ENCODE measurements around the gene CCDC120. TPM values are rescaled to one million over a fixed set of nuclear protein-coding genes. Genes with fewer than 3 reads are reported as not detected.

Gene CCDC120
- polyA plus RNA-seq, 1 donor from 2014 or later, result 3.1 TPM

DNA sequence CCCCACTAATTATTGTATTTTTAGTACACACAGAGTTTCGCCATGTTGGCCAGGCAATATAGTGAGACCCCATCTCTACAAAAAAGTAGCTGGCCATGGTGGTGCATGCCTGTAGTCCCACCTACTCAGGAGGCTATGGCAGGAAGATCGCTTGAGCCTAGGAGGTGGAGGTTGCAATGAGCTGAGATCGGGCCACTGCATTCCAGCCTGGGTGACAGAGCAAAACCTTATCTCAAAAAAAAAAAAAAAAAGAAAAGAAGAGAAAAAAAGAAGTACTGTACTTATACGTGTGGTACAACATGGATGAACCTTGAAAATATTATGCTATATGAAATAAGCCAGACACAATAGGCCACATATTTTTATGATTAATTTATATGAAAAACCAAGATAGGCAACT lies 30.8 kb downstream of the CCDC120 start:
- Histone ChIP-seq H3K9me2 (ENCODE audit: insufficient read depth, low read length) (no peaks in the 10 kb centered on the region), H3K27me3 (ENCODE audit: insufficient read depth, low read depth, low read length) (no peaks in the 10 kb centered on the region), H4K20me1 (ENCODE audit: insufficient read depth) (no peaks in the 10 kb centered on the region), H3K9ac (ENCODE audit: low read length) (no peak overlapping the region), H3K9me3 (ENCODE audit: low read length) (no peaks in the 10 kb centered on the region), H3F3A (ENCODE audit: insufficient read depth, low read length, poor library complexity, severe bottlenecking) (no peaks in the 10 kb centered on the region), H2AFZ (ENCODE audit: low read depth, low read length) (no peak overlapping the region), H3K4me2 (ENCODE audit: low read length) (no peak overlapping the region), H3K27ac (ENCODE audit: low read length) (no peak overlapping the region), H3K79me2 (replicated peaks; ENCODE audit: insufficient read depth, low read length) (no peaks in the 10 kb centered on the region), H3K36me3 (ENCODE audit: insufficient read depth, low read length) (no peaks in the 10 kb centered on the region), H3K4me3 (ENCODE audit: low read length) (no peak overlapping the region)
- no peak for TF ChIP-seq EP300 (conservative IDR thresholded peaks at IDR 0.05; ENCODE audit: poor library complexity, severe bottlenecking)
- TF ChIP-seq MXI1 (conservative IDR thresholded peaks at IDR 0.05; ENCODE audit: poor library complexity, severe bottlenecking), result no peak
- no peak for TF ChIP-seq POLR2AphosphoS5 (IDR thresholded peaks at IDR 0.05)
- no peak for TF ChIP-seq TAF1 (IDR thresholded peaks at IDR 0.05; ENCODE audit: low read depth)
- TF ChIP-seq, protein P1, sequence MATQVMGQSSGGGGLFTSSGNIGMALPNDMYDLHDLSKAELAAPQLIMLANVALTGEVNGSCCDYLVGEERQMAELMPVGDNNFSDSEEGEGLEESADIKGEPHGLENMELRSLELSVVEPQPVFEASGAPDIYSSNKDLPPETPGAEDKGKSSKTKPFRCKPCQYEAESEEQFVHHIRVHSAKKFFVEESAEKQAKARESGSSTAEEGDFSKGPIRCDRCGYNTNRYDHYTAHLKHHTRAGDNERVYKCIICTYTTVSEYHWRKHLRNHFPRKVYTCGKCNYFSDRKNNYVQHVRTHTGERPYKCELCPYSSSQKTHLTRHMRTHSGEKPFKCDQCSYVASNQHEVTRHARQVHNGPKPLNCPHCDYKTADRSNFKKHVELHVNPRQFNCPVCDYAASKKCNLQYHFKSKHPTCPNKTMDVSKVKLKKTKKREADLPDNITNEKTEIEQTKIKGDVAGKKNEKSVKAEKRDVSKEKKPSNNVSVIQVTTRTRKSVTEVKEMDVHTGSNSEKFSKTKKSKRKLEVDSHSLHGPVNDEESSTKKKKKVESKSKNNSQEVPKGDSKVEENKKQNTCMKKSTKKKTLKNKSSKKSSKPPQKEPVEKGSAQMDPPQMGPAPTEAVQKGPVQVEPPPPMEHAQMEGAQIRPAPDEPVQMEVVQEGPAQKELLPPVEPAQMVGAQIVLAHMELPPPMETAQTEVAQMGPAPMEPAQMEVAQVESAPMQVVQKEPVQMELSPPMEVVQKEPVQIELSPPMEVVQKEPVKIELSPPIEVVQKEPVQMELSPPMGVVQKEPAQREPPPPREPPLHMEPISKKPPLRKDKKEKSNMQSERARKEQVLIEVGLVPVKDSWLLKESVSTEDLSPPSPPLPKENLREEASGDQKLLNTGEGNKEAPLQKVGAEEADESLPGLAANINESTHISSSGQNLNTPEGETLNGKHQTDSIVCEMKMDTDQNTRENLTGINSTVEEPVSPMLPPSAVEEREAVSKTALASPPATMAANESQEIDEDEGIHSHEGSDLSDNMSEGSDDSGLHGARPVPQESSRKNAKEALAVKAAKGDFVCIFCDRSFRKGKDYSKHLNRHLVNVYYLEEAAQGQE (IDR thresholded peaks at IDR 0.05; ENCODE audit: borderline replicate concordance), result no peak
- no peak for TF ChIP-seq RAD21 (conservative IDR thresholded peaks at IDR 0.05)
- no peak for TF ChIP-seq EZH2 (IDR thresholded peaks at IDR 0.05; ENCODE audit: borderline replicate concordance, insufficient read depth, low read length, poor library complexity, severe bottlenecking)
- TF ChIP-seq SMC3 (conservative IDR thresholded peaks at IDR 0.05; ENCODE audit: poor library complexity), result no peak
- TF ChIP-seq, protein P2, sequence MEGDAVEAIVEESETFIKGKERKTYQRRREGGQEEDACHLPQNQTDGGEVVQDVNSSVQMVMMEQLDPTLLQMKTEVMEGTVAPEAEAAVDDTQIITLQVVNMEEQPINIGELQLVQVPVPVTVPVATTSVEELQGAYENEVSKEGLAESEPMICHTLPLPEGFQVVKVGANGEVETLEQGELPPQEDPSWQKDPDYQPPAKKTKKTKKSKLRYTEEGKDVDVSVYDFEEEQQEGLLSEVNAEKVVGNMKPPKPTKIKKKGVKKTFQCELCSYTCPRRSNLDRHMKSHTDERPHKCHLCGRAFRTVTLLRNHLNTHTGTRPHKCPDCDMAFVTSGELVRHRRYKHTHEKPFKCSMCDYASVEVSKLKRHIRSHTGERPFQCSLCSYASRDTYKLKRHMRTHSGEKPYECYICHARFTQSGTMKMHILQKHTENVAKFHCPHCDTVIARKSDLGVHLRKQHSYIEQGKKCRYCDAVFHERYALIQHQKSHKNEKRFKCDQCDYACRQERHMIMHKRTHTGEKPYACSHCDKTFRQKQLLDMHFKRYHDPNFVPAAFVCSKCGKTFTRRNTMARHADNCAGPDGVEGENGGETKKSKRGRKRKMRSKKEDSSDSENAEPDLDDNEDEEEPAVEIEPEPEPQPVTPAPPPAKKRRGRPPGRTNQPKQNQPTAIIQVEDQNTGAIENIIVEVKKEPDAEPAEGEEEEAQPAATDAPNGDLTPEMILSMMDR (IDR thresholded peaks at IDR 0.05; ENCODE audit: poor library complexity, severe bottlenecking), result no peak

DNA sequence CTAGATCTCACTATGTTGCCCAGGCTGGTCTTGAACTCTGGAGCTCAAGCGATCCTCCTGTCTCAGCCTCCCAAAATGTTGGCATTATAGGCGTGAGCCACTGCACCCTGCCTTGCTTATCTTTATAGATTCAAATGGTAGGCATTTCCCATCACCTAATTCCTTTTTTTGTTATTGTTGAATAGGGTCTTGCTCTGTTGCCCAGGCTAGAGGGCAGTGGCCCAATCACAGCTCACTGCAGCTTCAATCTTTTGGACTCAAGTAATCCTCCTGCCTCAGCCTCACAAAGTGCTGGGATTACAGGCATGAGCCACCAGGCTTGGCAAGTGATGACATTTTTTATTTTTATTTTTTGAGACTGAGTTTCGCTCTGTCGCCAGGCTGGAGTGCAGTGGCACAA lies 37.6 kb downstream of the CCDC120 start:
- H3K27ac ChIP-seq (ENCODE audit: low read length), result no peak overlapping the region
- H3K9me2 ChIP-seq (ENCODE audit: insufficient read depth, low read length), result no peaks in the 10 kb centered on the region
- H3K36me3 ChIP-seq (ENCODE audit: insufficient read depth, low read length), result no peaks in the 10 kb centered on the region
- H3K9me3 ChIP-seq (ENCODE audit: low read length), result no peaks in the 10 kb centered on the region
- H3K4me3 ChIP-seq (ENCODE audit: low read length), result no peak overlapping the region
- no peak overlapping the region for H3K4me2 ChIP-seq (ENCODE audit: low read length)
- no peaks in the 10 kb centered on the region for H3F3A ChIP-seq (ENCODE audit: insufficient read depth, low read length, poor library complexity, severe bottlenecking)
- no peaks in the 10 kb centered on the region for H4K20me1 ChIP-seq (ENCODE audit: insufficient read depth)
- H3K27me3 ChIP-seq (ENCODE audit: insufficient read depth, low read depth, low read length), result no peaks in the 10 kb centered on the region
- H2AFZ ChIP-seq (ENCODE audit: low read depth, low read length), result no peak overlapping the region
- H3K79me2 ChIP-seq (replicated peaks; ENCODE audit: insufficient read depth, low read length), result no peaks in the 10 kb centered on the region
- TF ChIP-seq EP300 (conservative IDR thresholded peaks at IDR 0.05; ENCODE audit: poor library complexity, severe bottlenecking) (no peak), MXI1 (conservative IDR thresholded peaks at IDR 0.05; ENCODE audit: poor library complexity, severe bottlenecking) (no peak), TAF1 (IDR thresholded peaks at IDR 0.05; ENCODE audit: low read depth) (no peak), SMC3 (conservative IDR thresholded peaks at IDR 0.05; ENCODE audit: poor library complexity) (no peak), EZH2 (IDR thresholded peaks at IDR 0.05; ENCODE audit: borderline replicate concordance, insufficient read depth, low read length, poor library complexity, severe bottlenecking) (no peak), POLR2AphosphoS5 (IDR thresholded peaks at IDR 0.05) (no peak), RAD21 (conservative IDR thresholded peaks at IDR 0.05) (no peak)
- TF ChIP-seq, protein P2 (IDR thresholded peaks at IDR 0.05; ENCODE audit: poor library complexity, severe bottlenecking), result no peak
- TF ChIP-seq, protein P1 (IDR thresholded peaks at IDR 0.05; ENCODE audit: borderline replicate concordance), result no peak
- no peak overlapping the region for H3K9ac ChIP-seq (ENCODE audit: low read length)

All from neural cell (in vitro differentiated cells).